ENCODE data around the gene CCNY. TPM values are rescaled to one million over a fixed set of nuclear protein-coding genes. Genes with fewer than 3 reads are reported as not detected.

Gene CCNY
- total RNA-seq, 1 donor from 2014 or later: 29.4 TPM

DNA sequence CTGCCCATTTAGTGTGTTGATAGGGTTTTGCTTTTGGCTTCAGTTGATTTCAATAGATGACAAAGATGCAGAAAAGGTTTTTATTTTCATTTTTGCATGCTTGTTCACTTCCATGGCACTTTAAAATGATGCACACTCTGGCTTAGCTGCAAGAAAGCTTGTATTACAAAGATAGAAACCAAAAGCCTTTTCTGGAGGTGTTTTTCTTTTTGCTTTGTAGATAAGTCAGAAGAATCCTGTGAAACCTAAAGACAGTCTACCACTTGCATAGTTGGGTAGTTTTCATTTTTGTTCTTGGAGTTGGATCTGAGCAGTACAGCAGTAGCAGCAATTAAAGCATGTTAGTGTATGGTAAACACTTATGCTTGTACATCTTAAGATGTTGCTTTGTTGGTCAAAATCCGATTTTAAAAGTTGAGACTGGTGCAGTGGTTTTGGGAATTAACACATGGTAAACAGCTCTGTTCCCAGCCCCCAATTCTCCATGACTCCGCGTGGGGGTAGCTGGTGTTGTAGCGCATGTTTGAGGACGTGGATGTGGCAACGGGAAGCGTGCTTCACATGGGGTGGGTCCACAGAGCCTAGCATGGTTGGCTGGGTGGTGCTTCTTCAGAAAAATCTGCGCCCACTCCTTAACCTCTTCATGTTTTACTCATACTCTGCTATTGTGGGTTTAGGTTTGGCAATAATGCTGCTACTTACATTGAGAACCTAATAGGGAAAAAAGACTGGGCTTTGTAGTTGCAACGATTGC is 19.8 kb downstream of the CCNY start:
- no peak for DNase-seq

DNA sequence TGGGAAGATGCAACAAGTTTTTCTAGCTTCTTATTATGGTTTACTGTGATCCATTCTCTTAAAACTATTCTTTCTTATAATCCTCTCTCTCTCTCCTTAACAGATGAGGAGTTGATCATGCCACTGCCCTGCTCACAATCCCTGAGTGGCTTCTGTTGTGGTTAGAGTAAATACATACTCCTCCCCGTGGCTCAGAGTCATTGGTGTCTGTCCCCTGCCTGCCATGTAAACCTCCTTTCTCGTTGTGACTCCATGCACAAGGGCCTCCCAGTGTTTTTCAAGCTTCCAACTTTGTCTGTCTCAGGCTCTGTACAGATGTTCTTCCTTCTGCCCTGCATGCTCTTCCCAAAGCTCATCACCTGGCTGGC is 20.4 kb downstream of the CCNY start:
- DNase-seq: no peak

DNA sequence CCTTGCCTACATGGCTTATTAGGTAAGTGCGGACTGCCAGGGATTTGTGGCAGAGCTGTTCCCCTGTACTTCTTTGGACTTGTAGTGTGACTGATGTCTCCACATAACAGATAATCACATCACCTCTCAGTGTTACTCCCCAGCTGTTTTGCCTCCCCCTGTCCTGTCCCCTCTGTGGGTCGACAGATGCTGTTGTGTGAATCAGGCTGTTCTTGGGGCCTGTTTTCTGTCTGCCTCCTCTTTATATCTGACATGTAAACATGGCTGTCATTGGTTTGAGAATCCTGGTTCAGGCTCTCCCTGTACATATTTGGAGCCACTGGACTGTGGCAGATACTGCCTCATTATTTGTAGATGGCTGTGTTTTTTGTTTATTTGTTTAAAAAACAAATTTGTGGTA is 22.7 kb downstream of the CCNY start:
- DNase-seq: no peak

DNA sequence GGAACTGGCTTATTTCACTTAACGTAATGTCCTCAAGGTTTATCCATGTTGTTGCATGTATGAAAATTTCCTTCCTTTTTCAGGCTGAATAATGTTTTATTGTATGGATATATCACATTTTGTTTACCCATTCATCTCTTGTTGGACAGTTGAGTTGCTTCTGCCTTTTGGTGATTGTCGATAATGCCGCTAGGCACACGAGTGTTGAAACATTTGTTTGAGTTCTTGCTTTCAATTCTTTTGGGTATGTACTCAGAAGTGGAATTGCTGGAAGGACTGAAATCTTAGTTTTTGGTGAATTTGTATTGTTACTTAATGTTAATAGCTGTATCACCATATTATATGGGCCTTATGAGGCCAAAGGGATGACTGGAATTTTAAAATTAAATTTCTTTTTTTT is 23.6 kb downstream of the CCNY start:
- DNase-seq: no peak

DNA sequence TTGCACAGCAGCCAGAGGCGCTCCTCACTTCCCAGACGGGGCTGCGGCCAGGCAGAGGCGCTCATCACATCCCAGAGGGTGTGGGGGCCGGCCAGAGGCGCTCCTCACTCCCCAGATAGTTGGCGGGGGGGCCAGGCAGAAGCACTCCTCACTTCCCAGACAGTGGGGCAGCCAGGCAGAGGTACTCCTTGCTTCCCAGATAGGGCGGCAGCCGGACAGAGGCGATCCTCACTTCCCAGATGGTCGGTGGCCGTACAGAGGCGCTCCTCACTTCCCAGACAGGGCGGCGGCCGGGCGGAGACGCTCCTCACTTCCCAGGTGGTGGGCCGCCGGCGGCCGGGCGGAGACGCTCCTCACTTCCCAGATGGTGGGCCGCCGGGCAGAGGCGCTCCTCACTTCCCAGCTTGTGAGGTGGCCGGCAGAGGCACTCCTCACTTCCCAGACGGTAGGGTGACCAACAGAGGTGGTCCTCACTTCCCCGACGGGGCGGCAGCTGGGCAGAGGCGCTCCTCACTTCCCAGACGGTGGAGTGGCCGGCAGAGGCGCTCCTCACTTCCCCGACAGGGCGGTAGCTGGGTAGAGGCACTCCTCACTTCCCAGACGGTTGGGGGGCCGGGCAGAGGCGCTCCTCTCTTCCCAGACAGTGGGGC is 26.5 kb downstream of the CCNY start:
- DNase-seq: no peak

DNA sequence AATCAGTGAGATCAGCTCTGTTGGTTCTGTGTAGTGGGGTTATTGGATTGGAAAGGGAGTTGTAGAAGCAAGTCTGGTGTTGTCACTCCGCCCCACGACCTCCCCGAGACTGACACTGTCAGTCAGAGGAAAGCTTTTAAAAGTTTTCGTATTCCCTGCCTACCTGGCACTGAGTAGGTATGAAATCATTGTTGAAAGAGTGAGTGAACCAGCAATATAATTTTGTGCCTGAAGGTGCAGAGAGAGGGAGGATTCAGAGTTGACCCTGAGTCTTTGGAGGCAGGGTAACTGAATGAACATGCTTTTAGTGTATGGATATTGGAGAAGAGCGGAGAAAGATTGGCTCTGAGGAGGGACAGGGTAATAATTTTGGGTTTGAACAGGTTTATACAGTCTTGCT is 27.3 kb downstream of the CCNY start:
- no peak for DNase-seq

DNA sequence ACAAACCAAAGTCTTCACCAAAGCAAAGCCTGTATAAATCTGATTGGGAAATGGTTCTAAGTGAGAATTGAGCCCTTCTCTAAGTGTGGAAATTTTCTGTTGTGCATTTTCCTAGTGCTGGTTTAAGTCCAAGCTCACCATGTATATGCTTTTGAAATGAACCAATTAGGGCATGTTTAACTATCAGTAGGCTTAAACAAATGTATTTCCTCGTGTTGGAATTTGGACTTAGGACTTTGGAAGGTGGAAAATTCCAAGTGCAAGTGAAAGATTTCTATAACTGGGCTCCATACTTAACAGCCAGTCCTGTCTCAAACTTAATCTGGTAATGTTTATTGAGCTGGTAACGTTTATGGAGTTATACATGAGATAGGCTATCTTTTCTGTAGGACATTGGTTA is 28.5 kb downstream of the CCNY start:
- DNase-seq: no peak

DNA sequence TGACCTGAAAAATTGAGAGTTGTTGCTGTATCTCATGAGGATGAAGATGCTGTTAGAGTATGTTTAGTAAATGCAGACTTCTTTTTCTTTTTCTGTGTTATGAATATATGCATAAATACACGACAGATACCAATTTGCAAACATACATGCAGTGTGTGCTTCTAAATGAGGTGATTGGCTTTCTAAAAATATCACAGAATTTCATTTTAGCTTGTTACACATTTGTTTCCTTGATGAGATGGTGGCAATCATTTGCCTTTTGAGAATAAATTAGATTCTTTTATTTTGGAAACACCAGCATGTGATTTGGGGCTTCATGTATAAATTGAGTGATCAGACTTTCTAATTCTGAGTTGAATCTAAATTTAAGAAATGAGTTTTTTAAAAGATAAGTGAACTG is 29.7 kb downstream of the CCNY start:
- DNase-seq: no peak

DNA sequence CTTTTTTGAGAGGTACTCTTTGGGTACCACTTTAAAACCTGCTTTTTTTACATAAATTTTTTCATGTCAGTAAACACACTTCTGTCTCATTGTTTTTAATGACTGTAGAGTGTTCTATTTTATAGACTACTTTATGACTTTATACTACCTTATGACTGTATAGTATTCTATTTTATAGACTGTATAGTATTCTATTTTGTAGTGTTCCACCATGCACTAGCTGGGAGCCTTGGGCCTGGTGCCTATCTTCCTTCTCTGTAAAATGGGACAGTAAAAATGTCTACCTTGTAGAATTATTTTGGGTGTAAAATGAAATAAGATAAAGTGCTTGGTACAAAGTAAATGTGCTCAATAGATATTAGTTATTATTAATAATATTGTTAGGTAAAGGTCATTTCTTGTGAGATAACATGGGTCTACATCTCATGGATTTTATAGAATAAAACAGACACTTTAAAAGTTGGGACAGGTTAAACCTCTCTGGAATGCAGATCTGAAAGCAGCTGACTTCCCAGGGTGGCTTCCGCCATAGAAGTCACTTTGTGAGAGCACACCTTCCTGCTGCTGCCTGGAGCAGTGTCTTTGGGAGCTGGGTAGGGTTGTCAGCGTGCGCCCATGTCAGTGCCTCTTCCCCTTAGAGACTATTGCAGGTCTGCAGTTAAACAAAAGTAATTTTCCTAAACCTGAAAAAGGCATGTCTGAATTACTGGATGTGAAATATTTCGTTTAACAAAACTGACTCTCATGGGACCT is 31.0 kb downstream of the CCNY start:
- no peak for DNase-seq

DNA sequence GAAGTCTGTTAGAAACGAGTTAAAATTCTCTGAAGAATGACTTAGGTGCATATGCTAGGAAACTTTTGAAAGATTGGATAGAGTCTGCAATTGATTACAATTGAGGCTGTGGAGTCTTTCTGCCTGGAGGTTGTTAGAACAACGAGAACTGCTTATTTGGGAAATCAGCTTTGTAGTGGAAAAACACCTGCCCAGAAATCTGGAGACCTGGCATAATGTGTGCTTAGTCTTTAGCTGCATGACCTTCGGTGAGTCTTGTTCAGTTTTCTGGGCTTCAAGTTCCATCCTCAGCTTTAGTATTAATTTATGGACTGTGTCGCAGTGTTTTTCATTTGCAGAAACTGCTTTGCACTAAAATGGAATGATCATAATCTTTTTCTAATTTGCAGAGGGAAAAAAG is 31.7 kb downstream of the CCNY start:
- no peak for DNase-seq

DNA sequence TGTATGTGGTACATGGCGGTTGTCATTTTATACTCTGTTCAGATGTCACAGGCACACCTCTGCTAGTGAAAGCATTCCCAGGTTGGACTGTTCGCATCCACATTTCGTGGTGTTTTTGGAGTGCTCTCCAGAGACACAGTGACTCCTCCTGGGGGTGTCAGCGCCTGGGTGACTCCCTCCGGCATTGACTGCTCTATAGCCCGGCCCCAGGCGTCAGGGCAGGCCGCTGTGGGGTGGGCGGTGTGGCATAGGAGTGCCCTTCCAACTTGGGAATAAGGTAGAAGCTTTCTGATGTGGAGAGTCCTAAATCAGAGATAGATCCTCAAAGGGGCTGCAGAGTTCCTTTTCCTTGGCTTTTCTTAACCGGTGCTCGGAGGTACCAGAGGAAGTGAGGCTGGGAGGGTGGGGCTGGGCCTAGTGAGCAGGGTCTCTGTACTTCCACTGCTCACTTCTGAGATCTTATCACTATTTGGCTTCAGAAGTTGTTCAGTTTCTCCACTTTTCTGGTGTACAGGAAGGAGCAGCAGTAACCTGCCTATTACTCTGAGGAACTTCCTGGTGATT is 32.3 kb downstream of the CCNY start:
- DNase-seq: no peak

DNA sequence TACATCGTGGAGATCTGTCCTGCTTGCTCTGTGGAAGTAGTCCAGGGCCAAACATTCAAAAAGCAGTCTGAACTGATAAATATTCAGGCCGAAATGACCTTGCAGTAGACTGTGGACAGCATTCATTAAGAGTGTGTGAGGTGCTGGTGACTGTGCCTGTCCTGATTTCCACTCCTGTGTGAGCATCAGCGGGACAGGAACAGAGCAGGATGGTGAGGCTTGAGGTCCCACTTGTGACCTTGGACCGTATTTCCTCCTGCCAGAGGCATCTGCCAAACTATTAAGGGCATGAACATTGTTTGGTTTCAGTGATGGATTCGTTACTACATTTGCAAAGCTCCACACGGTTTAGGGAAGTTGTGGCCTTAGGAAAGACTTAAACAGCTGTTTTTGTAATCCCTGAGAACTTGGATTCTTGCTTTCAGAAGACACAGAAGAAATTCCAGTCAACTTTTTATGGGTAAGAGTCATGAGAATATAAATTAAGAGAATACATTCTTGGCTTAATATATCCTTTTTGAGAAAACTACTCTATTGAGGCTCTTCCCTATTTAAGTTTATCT is 32.8 kb downstream of the CCNY start:
- DNase-seq: no peak

DNA sequence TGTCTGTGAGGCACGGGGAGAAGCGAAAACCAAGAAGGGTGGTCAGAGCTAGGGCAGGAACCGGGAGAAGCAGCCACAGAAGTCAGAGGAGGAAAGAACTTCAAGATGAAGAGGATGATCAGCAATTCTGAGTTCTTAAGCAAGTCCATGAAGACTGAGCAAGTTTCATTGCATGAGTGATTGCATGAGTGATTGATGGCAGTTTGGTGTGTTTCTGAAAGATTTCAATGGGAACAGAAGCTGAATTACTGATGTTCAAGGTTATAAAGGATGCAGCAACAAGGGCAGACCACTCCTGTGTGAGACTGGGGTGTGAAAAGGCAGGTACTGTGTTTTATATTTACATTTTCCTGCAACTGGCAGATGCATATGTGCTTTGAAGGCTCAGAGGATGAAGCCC is 35.4 kb downstream of the CCNY start:
- no peak for DNase-seq

DNA sequence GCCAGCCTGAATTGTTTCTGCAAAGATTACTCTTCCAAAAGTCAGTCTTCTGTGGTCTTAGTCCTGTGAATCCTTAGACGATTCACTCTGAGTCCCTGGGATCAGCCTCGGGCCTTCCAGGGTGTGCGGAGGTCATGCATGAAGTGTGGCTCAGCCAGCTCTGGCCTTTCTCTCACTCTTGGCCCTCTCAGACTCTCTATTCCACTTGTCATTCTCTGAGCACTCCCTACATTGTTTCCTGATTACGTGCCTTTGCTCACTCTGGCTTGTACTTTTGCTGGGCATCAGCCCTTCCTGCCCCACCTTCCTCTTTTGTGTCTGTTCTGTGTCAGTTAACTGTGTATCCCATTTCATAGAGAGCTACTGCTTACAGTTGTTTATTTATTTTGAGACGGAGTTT is 36.0 kb downstream of the CCNY start:
- no peak for DNase-seq

DNA sequence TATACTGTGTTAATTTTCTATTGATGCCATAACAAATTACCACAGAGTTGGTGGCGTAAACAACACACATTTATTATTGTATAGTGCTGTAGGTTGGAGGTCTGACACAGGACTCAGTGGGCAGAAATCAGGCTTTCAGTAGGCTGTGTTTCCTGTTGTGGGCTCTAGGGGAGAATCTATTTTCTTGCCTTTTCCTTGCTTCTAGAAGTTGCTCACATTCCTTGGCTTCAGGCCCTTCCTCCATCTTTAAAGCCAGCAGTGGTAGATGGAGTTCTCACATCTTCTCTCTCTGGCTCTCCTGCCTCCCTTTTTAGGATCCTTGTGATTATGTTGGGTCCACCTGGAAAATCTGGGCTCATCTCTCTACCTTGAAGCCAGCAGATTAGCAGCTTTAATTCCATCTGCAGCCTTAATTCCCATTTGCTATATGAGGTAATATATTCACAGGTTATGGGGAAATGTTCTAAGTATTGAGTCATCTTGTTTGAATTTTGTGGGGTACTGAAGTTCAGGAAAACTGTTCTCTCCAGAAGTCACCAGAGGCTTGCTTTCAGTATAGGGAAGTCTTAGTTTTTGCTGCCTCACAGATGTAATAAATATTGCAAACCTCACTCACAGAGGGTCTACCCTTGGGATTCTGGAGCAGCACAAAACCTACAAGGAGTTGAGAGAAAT is 38.9 kb downstream of the CCNY start:
- no peak for DNase-seq

DNA sequence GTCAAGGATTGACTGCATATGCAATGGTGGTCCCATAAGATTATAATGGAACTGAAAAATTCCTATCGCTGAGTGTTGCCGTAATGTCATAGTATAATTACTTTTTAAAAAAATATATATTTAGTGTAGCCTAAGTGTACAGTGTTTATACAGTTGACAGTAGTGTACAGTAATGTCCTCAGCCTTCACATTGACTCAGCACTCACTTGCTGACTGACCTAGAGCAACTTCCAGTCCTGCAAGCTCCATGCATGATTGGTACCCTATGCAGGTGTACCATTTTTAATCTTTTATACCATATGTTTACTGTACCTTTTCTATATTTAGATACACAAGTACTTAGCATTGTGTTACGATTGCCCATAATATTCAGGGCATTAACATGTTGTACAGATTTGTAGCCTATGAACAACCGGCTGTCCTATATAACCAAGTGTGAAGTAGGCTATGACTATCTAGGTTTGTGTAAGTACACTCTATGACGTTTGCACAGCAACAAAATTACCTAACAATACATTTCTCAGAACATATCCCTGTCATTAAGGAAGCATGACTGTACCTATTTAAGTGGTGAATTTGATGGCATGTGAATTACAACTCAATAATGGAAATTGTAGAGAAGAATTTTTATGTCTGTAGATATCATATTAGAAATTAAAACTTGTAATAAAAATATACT is 40.9 kb downstream of the CCNY start:
- no peak for DNase-seq

DNA sequence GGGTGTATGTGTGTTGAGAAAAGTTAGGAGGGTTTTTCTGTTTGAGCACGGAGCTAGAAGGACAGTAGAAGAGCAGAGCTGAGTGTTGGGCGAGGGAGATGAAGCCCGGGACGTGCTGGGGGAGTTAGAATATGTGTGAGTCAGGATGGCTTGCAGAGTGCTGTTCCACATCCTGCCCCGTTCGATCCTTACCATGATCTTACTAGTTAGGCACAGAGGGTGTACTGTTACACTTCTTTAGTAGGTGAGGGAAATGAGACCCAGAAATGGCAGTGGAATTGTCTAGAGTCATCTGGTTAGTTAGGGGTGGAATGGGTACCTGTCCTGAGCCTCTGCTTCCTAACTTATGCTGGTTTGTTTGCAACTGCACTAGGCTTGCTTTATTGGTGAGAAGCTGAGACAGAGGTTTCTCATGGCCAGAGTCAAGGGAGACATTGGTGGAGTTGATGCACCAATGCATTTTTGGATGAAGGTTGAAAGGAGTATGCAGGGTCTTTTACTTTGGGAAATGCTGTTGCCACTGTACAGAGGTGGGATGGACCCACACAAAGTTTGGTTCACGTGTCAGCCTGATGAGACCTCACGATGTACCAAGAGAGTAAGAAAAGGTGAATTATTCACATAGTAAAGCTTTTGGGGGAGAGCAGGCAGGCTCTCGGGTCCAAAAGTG is 42.4 kb downstream of the CCNY start:
- DNase-seq: no peak

DNA sequence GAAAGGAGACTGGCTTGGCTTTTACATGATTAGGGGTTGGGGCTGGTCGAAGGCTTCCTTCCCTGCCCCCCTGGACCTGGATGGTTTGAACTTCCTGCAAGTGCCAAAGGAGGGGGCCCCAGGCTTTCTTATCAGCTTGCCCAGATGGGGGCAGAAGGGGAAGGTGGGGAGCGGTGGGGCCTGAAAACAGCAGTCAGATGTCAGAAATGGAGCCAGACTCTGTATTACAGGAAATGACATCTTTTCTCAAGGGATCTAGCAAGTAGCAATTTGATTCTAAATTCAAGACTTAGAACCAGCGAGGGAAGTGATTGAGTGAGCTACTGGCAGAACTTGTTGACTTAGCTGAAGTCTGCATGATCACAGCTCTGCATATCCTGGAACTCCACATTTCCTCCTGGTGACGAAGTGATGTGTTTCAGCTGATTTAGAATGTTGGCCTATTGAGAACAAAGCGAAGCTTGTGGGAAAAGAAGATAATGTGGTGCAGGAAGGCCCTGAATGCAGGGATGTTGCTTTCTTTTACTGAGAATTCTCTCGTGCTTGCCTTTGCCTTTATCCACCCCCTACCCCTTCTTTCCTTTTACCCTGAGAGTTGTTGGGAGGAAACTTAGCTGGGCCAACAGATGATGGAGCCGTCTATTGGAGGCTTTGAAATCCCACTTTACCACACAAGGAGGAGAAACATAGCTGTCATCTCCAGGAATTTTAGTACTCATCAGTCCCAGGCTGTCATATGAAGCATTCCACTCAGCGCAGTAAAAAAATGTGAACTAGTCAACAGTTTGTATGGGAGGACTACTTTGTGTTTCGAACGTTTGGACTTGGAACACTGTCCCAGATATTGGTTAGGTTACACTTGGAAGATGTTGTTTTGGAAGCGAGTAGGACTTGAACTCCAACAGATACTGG is 43.2 kb downstream of the CCNY start:
- peak; percentile 79 for DNase-seq

DNA sequence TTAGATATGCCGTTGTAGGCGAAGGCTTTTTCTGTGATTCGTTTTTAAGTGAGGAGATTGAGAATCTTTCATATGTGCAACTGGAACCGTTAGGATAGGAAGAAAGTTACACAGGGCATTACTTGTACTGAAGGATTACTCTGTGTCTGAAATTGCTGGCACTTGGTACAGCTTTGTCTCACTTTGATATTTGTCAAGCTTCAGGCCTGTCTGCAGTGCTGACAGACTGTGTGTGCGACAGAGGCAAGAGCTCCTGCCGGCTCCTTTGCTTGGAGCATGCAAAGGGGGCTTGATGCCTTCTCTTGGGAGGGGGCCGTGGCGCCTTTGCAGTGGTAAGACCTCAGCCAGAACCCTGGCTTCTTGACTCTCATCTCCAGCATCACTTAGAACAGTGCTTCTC is 45.8 kb downstream of the CCNY start:
- no peak for DNase-seq

DNA sequence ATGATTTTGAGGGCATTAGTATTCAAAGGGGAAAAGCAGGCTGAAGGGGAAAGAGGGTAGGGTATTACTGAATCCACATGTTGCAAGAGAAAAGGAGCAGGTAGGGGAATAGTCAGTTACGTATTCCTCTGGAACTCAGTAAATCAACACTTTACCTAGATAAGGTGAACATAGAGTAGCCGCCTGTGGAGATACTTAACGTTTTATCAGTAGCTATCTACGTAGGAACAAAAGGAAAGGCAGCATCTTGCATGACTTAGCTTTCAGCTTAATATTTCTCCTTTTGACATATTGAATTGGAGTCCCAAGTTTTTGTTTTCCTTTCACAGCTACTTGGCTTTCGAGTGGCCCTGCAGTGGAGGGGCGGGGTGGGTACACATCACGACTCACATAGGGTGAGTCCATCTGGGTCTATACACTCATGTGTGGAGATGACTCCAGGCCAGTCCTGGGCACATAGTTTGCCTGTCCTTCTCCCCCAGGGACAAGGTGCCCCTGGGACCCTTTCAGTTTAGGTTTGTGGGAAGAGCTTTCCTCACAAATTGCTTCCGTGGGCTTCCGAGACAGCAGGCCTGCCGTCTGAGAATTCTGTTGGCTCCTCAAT is 48.1 kb downstream of the CCNY start:
- no peak for DNase-seq
